ENCODE measurements around the gene RAB20. TPM values are rescaled to one million over a fixed set of nuclear protein-coding genes. Genes with fewer than 3 reads are reported as not detected.

Gene RAB20
- total and polyA plus RNA-seq, 2 donors (not counting 1 experiment from before 2014, with no cell fraction given) = 2.4 to 4.6 TPM

GRCh38 chr13:110583178-110583865, 21.8 kb upstream of the RAB20 start:
- Histone ChIP-seq H3K27me3 (replicated peaks in 1 of 4; ENCODE audit: control extremely low read depth in 1 of 4, control insufficient read depth in 3 of 4, insufficient read depth in 4 of 4, low read length in 3 of 4) (no peaks in the 10 kb centered on the region), H4K20me1 (ENCODE audit: control insufficient read depth, insufficient read depth, low read length, poor library complexity, severe bottlenecking) (no peaks in the 10 kb centered on the region), H3K9me3 (ENCODE audit: control extremely low read depth in 1 of 3, control insufficient read depth in 2 of 3, insufficient read depth in 1 of 3, low read length in 2 of 3) (no peaks in the 10 kb centered on the region), H3K79me2 (ENCODE audit: control insufficient read depth, insufficient read depth, low read length) (no peaks in the 10 kb centered on the region), H3K36me3 (replicated peaks in 1 of 2; ENCODE audit: control extremely low read depth in 1 of 2, control insufficient read depth in 1 of 2, extremely low read depth in 1 of 2, insufficient read depth in 2 of 2, low read length in 1 of 2) (no peaks in the 10 kb centered on the region), H2AFZ (ENCODE audit: insufficient read depth, low read depth, low read length, poor library complexity, severe bottlenecking) (no peak overlapping the region), H3K4me2 (replicated peaks; ENCODE audit: low read depth, low read length, poor library complexity, severe bottlenecking) (no peak overlapping the region), H3K4me3 (ENCODE audit: control extremely low read depth in 1 of 5, extremely low read depth in 1 of 5, insufficient read depth in 1 of 5, low read depth in 2 of 5, low read length in 4 of 5) (no peak overlapping the region), H3K27ac (ENCODE audit: low read length in 2 of 2) (no peak overlapping the region), H3K4me1 (ENCODE audit: control insufficient read depth in 2 of 2, insufficient read depth in 2 of 2, low read length in 2 of 2) (no peaks in the 10 kb centered on the region), H3K9ac (ENCODE audit: low read length) (no peak overlapping the region)
- Mint-ChIP-seq H3K4me1 (no peaks in the 10 kb centered on the region), H3K27ac (no peak overlapping the region), H3K9me3 (ENCODE audit: insufficient read depth) (no peaks in the 10 kb centered on the region), H3K4me3 (no peak overlapping the region), H3K27me3 (peaks cover 26% of the 10 kb centered on the region)
- CTCF ChIA-PET = interaction anchor here (1.5 kb wide), 1 partner anchor 484 kb away, joined by 3 read pairs; no protein-coding TSS in a partner anchor
- no peak for ATAC-seq (ENCODE audit: low read depth)
- 87% methylated on average over 8 of the region's 13 CpGs for WGBS (ENCODE audit: insufficient coverage)
- no peak for DNase-seq
- intact Hi-C loops (cut with micrococcal nuclease) = no loop called here
- POLR2A ChIA-PET = no interaction called here
- TF ChIP-seq CTCF (IDR thresholded peaks at IDR 0.05) (no peak), EZH2 (IDR thresholded peaks at IDR 0.05; ENCODE audit: borderline replicate concordance, insufficient read depth, low read depth, low read length, poor library complexity, severe bottlenecking) (no peak)

GRCh38 chr13:110582421-110582954, 21.0 kb upstream of the RAB20 start:
- no peaks in the 10 kb centered on the region for H3K27me3 ChIP-seq (replicated peaks in 1 of 4; ENCODE audit: control extremely low read depth in 1 of 4, control insufficient read depth in 3 of 4, insufficient read depth in 4 of 4, low read length in 3 of 4)
- 93% methylated on average over 13 of the region's 13 CpGs for WGBS (ENCODE audit: insufficient coverage)
- H3K27me3 Mint-ChIP-seq = peaks cover 28% of the 10 kb centered on the region
- ATAC-seq (ENCODE audit: low read depth) (no peak), DNase-seq (no peak)
- H3K27ac ChIP-seq (ENCODE audit: low read length in 2 of 2) = no peak overlapping the region
- H3K9me3 ChIP-seq (ENCODE audit: control extremely low read depth in 1 of 3, control insufficient read depth in 2 of 3, insufficient read depth in 1 of 3, low read length in 2 of 3) = no peaks in the 10 kb centered on the region
- H4K20me1 ChIP-seq (ENCODE audit: control insufficient read depth, insufficient read depth, low read length, poor library complexity, severe bottlenecking) = no peaks in the 10 kb centered on the region
- H3K4me3 ChIP-seq (ENCODE audit: control extremely low read depth in 1 of 5, extremely low read depth in 1 of 5, insufficient read depth in 1 of 5, low read depth in 2 of 5, low read length in 4 of 5) = no peak overlapping the region
- no peak overlapping the region for H3K9ac ChIP-seq (ENCODE audit: low read length)
- no peaks in the 10 kb centered on the region for H3K36me3 ChIP-seq (replicated peaks in 1 of 2; ENCODE audit: control extremely low read depth in 1 of 2, control insufficient read depth in 1 of 2, extremely low read depth in 1 of 2, insufficient read depth in 2 of 2, low read length in 1 of 2)
- TF ChIP-seq EZH2 (IDR thresholded peaks at IDR 0.05; ENCODE audit: borderline replicate concordance, insufficient read depth, low read depth, low read length, poor library complexity, severe bottlenecking) (no peak), CTCF (IDR thresholded peaks at IDR 0.05) (no peak)
- H2AFZ ChIP-seq (ENCODE audit: insufficient read depth, low read depth, low read length, poor library complexity, severe bottlenecking) = no peak overlapping the region
- H3K4me1 Mint-ChIP-seq = no peaks in the 10 kb centered on the region
- H3K4me2 ChIP-seq (replicated peaks; ENCODE audit: low read depth, low read length, poor library complexity, severe bottlenecking) = no peak overlapping the region
- H3K4me3 Mint-ChIP-seq = no peak overlapping the region
- no peak overlapping the region for H3K27ac Mint-ChIP-seq
- POLR2A ChIA-PET = no interaction called here
- intact Hi-C loops (cut with micrococcal nuclease) = no loop called here
- no peaks in the 10 kb centered on the region for H3K9me3 Mint-ChIP-seq (ENCODE audit: insufficient read depth)
- no peaks in the 10 kb centered on the region for H3K79me2 ChIP-seq (ENCODE audit: control insufficient read depth, insufficient read depth, low read length)
- CTCF ChIA-PET = no interaction called here
- H3K4me1 ChIP-seq (ENCODE audit: control insufficient read depth in 2 of 2, insufficient read depth in 2 of 2, low read length in 2 of 2) = no peaks in the 10 kb centered on the region
